T-helper 1 cell treated with Interleukin-12 subunit alpha and Interleukin-12 subunit beta and Interleukin-4 antibody, amounts not matched to agents 30 μg/mL and 1 μg/mL, for 36 hours (primary cell): ENCODE data around the gene ARPC4.

Experiments
- H3K27ac Mint-ChIP-seq: one replicate; pipeline ENCODE4 v1.8.0; 2021; ENCODE audit warnings: mild to moderate bottlenecking, mixed read lengths
- H3K27me3 Mint-ChIP-seq: one replicate; pipeline ENCODE4 v1.8.0; 2021; ENCODE audit warnings: low read depth, mixed read lengths
- H3K36me3 Mint-ChIP-seq: one replicate; pipeline ENCODE4 v1.8.0; 2021; ENCODE audit warnings: low read depth, mixed read lengths
- H3K4me1 Mint-ChIP-seq: one replicate; pipeline ENCODE4 v1.8.0; 2021; ENCODE audit warnings: low read depth, mixed read lengths
- H3K4me3 Mint-ChIP-seq: one replicate; pipeline ENCODE4 v1.8.0; 2021; ENCODE audit warnings: mild to moderate bottlenecking, moderate library complexity, mixed read lengths
- H3K9me3 Mint-ChIP-seq: one replicate; pipeline ENCODE4 v1.8.0; 2021; ENCODE audit warnings: mixed read lengths

ARPC4 gene

GRCh38 chr3:9793161-9793781, 389 bp downstream of the ARPC4 start:
- H3K27ac Mint-ChIP-seq: peak overlapping the region; percentile 99
- peaks cover 45% of the 10 kb centered on the region for H3K4me1 Mint-ChIP-seq
- peaks cover 53% of the 10 kb centered on the region for H3K36me3 Mint-ChIP-seq
- no peaks in the 10 kb centered on the region for H3K27me3 Mint-ChIP-seq
- H3K9me3 Mint-ChIP-seq: no peaks in the 10 kb centered on the region
- peak overlapping the region; percentile 99 for H3K4me3 Mint-ChIP-seq

- H3K4me1 Mint-ChIP-seq: peaks cover 43% of the 10 kb centered on the region
- no peaks in the 10 kb centered on the region for H3K27me3 Mint-ChIP-seq
- peak overlapping the region; percentile 99 for H3K4me3 Mint-ChIP-seq
- H3K36me3 Mint-ChIP-seq: peaks cover 49% of the 10 kb centered on the region
- peak overlapping the region; percentile 47 for H3K27ac Mint-ChIP-seq
- H3K9me3 Mint-ChIP-seq: no peaks in the 10 kb centered on the region
Measured at GRCh38 chr3:9794400-9794799, 1.5 kb downstream of the ARPC4 start.

GRCh38 chr3:9795207-9795606, 2.3 kb downstream of the ARPC4 start:
- Mint-ChIP-seq H3K27ac (peak overlapping the region; percentile 43), H3K9me3 (no peaks in the 10 kb centered on the region), H3K4me1 (peaks cover 41% of the 10 kb centered on the region), H3K36me3 (peaks cover 49% of the 10 kb centered on the region), H3K27me3 (no peaks in the 10 kb centered on the region), H3K4me3 (peak overlapping the region; percentile 59)

- Mint-ChIP-seq H3K9me3 (no peaks in the 10 kb centered on the region), H3K4me1 (peaks cover 25% of the 10 kb centered on the region), H3K27ac (no peak overlapping the region), H3K36me3 (peaks cover 47% of the 10 kb centered on the region), H3K27me3 (no peaks in the 10 kb centered on the region), H3K4me3 (no peak overlapping the region)
Measured at GRCh38 chr3:9797196-9797945, 4.5 kb downstream of the ARPC4 start.

GRCh38 chr3:9800529-9800928, 7.6 kb downstream of the ARPC4 start:
- Mint-ChIP-seq H3K9me3 (no peaks in the 10 kb centered on the region), H3K36me3 (peaks cover 55% of the 10 kb centered on the region), H3K4me1 (peaks cover 19% of the 10 kb centered on the region), H3K27me3 (no peaks in the 10 kb centered on the region), H3K27ac (no peak overlapping the region), H3K4me3 (no peak overlapping the region)

- Mint-ChIP-seq H3K27ac (peak overlapping the region; percentile 38), H3K27me3 (no peaks in the 10 kb centered on the region), H3K4me1 (peaks cover 16% of the 10 kb centered on the region), H3K4me3 (no peak overlapping the region), H3K9me3 (no peaks in the 10 kb centered on the region), H3K36me3 (peaks cover 49% of the 10 kb centered on the region)
Measured at GRCh38 chr3:9803494-9803893, 10.6 kb downstream of the ARPC4 start.

- no peaks in the 10 kb centered on the region for H3K9me3 Mint-ChIP-seq
- no peak overlapping the region for H3K4me3 Mint-ChIP-seq
- no peak overlapping the region for H3K27ac Mint-ChIP-seq
- no peaks in the 10 kb centered on the region for H3K27me3 Mint-ChIP-seq
- peaks cover 48% of the 10 kb centered on the region for H3K36me3 Mint-ChIP-seq
- peaks cover 27% of the 10 kb centered on the region for H3K4me1 Mint-ChIP-seq
Measured at GRCh38 chr3:9804996-9805395, 12.1 kb downstream of the ARPC4 start.

GRCh38 chr3:9806137-9806536, 13.3 kb downstream of the ARPC4 start:
- no peaks in the 10 kb centered on the region for H3K9me3 Mint-ChIP-seq
- H3K36me3 Mint-ChIP-seq: peaks cover 47% of the 10 kb centered on the region
- H3K4me3 Mint-ChIP-seq: no peak overlapping the region
- H3K4me1 Mint-ChIP-seq: peaks cover 34% of the 10 kb centered on the region
- H3K27ac Mint-ChIP-seq: no peak overlapping the region
- H3K27me3 Mint-ChIP-seq: no peaks in the 10 kb centered on the region

- H3K27ac Mint-ChIP-seq: no peak overlapping the region
- H3K4me1 Mint-ChIP-seq: peaks cover 41% of the 10 kb centered on the region
- H3K4me3 Mint-ChIP-seq: no peak overlapping the region
- peaks cover 50% of the 10 kb centered on the region for H3K36me3 Mint-ChIP-seq
- H3K27me3 Mint-ChIP-seq: no peaks in the 10 kb centered on the region
- H3K9me3 Mint-ChIP-seq: no peaks in the 10 kb centered on the region
Measured at GRCh38 chr3:9806688-9807589, 14.1 kb downstream of the ARPC4 start.

GRCh38 chr3:9807981-9808344, 15.1 kb downstream of the ARPC4 start:
- peaks cover 48% of the 10 kb centered on the region for H3K36me3 Mint-ChIP-seq
- peak overlapping the region; percentile 92 for H3K27ac Mint-ChIP-seq
- no peak overlapping the region for H3K4me3 Mint-ChIP-seq
- H3K9me3 Mint-ChIP-seq: no peaks in the 10 kb centered on the region
- peaks cover 41% of the 10 kb centered on the region for H3K4me1 Mint-ChIP-seq
- no peaks in the 10 kb centered on the region for H3K27me3 Mint-ChIP-seq

GRCh38 chr3:9808345-9809037, 15.6 kb downstream of the ARPC4 start:
- peaks cover 36% of the 10 kb centered on the region for H3K4me1 Mint-ChIP-seq
- peak overlapping the region; percentile 92 for H3K27ac Mint-ChIP-seq
- peaks cover 48% of the 10 kb centered on the region for H3K36me3 Mint-ChIP-seq
- H3K27me3 Mint-ChIP-seq: no peaks in the 10 kb centered on the region
- no peak overlapping the region for H3K4me3 Mint-ChIP-seq
- H3K9me3 Mint-ChIP-seq: no peaks in the 10 kb centered on the region

GRCh38 chr3:9809239-9809614, 16.3 kb downstream of the ARPC4 start:
- H3K27ac Mint-ChIP-seq: peak overlapping the region; percentile 92
- peaks cover 34% of the 10 kb centered on the region for H3K4me1 Mint-ChIP-seq
- no peaks in the 10 kb centered on the region for H3K9me3 Mint-ChIP-seq
- H3K27me3 Mint-ChIP-seq: no peaks in the 10 kb centered on the region
- H3K4me3 Mint-ChIP-seq: peak overlapping the region; percentile 80
- H3K36me3 Mint-ChIP-seq: peaks cover 43% of the 10 kb centered on the region

- peak within 1 kb of the TSS; percentile 92 for H3K27ac Mint-ChIP-seq
- peak within 1 kb of the TSS; percentile 80 for H3K4me3 Mint-ChIP-seq
- H3K4me1 Mint-ChIP-seq: peaks cover 34% of the 10 kb centered on the region
- no peaks in the 10 kb centered on the region for H3K27me3 Mint-ChIP-seq
- peaks cover 37% of the 10 kb centered on the region for H3K36me3 Mint-ChIP-seq
- H3K9me3 Mint-ChIP-seq: no peaks in the 10 kb centered on the region
Measured at GRCh38 chr3:9809615-9810432, 16.9 kb downstream of the ARPC4 start, which contains the start of gene TTLL3. TTLL3 (plus strand) TSS chr3:9810262; CDS start chr3:9810662, 400 bp downstream.
